B cell (primary cell): Measurements from ENCODE around the gene FKBP11. TPM values are rescaled to one million over a fixed set of nuclear protein-coding genes. Genes with fewer than 3 reads are reported as not detected.

ENCODE experiments used
- ATAC-seq: fragments of 200-7000 bp; cut with Tn5 transposase; one replicate; pipeline ENCODE4 v1.10.0; 2021; ENCODE audit warnings: low read depth, mild to moderate bottlenecking, moderate number of reproducible peaks, moderate library complexity
- CTCF ChIA-PET: fragments of 350-600 bp; sonication (Branson Sonifier 250); formaldehyde crosslinking; loops from one replicate; lab custom pipeline; 2021; ENCODE audit warnings: antibody characterized with exemption, inconsistent platforms; lab: Charles Lee
- POLR2A ChIA-PET: fragments of 350-600 bp; sonication (Branson Sonifier 250); formaldehyde crosslinking; loops from one replicate; lab custom pipeline; 2021; ENCODE audit warnings: antibody characterized with exemption; lab: Charles Lee
- DNase-seq: peaks from one replicate; pipeline ENCODE4 v3.0.0; 2013
- H2AFZ ChIP-seq: 2 replicates; pipeline ENCODE4 v1.6.1; 2012; ENCODE audit warnings: mild to moderate bottlenecking, low read depth, low read length; ENCODE audit not compliant: insufficient read depth, poor library complexity, severe bottlenecking
- H3K27ac ChIP-seq, 2 donors: 1 replicate in 1 of 2; 2 replicates in 1 of 2; pipeline ENCODE4 v1.5.1; 2012 to 2013; ENCODE audit warnings: low read length in 2 of 2, mild to moderate bottlenecking in 2 of 2, moderate library complexity in 1 of 2
- H3K27me3 ChIP-seq, 4 experiments: fragments of 200-600 bp in 1 of 4; sonication (generic) in 1 of 4; replicated peaks in 1 of 4; 1 replicate in 2 of 4; 2 replicates in 2 of 4; pipeline versions ENCODE4 v1.6.1 to v1.7.0; 2013 to 2016; ENCODE audit warnings: low read length in 3 of 4, mild to moderate bottlenecking in 2 of 4, mixed read lengths in 1 of 4, moderate library complexity in 1 of 4; ENCODE audit not compliant: insufficient read depth in 4 of 4, control insufficient read depth in 3 of 4; ENCODE audit errors: control extremely low read depth in 1 of 4
- H3K36me3 ChIP-seq, 2 experiments: replicated peaks in 1 of 2; 1 replicate in 1 of 2; 2 replicates in 1 of 2; pipeline versions ENCODE4 v1.6.1 to v1.7.1; 2013; ENCODE audit warnings: low read length in 1 of 2; ENCODE audit not compliant: insufficient read depth in 2 of 2, control insufficient read depth in 1 of 2; ENCODE audit errors: control extremely low read depth in 1 of 2, extremely low read depth in 1 of 2
- H3K4me1 ChIP-seq, 2 donors: fragments of 200-600 bp in 1 of 2; sonication (generic) in 1 of 2; 1 replicate in 1 of 2; 2 replicates in 1 of 2; pipeline versions ENCODE4 v1.5.1 to v1.6.1; 2013 to 2017; ENCODE audit warnings: low read length in 2 of 2; ENCODE audit not compliant: control insufficient read depth in 2 of 2, insufficient read depth in 2 of 2
- H3K4me2 ChIP-seq: replicated peaks from 2 replicates; pipeline ENCODE3; 2012; ENCODE audit warnings: mild to moderate bottlenecking, low read depth, low read length; ENCODE audit not compliant: poor library complexity, severe bottlenecking
- H3K4me3 ChIP-seq, 5 experiments: fragments of 200-600 bp in 1 of 5; sonication (generic) in 1 of 5; 1 replicate in 3 of 5; 2 replicates in 2 of 5; pipeline versions ENCODE4 v1.5.1 to v1.7.0; 2011 to 2016; ENCODE audit warnings: low read length in 4 of 5, mild to moderate bottlenecking in 4 of 5, low read depth in 2 of 5, control low read depth in 1 of 5, moderate library complexity in 1 of 5; ENCODE audit not compliant: insufficient read depth in 1 of 5; ENCODE audit errors: control extremely low read depth in 1 of 5, extremely low read depth in 1 of 5
- H3K79me2 ChIP-seq: fragments of 200-600 bp; sonication (generic); one replicate; pipeline ENCODE4 v1.6.0; 2016; ENCODE audit warnings: low read length; ENCODE audit not compliant: control insufficient read depth, insufficient read depth
- H3K9ac ChIP-seq: fragments of 200-600 bp; sonication (generic); 2 replicates; pipeline ENCODE4 v1.6.1; 2017; ENCODE audit warnings: mild to moderate bottlenecking, low read length, moderate library complexity
- H3K9me3 ChIP-seq, 3 donors: one replicate each; pipeline versions ENCODE4 v1.6.1 to v1.7.1; 2013; ENCODE audit warnings: low read length in 2 of 3; ENCODE audit not compliant: control insufficient read depth in 2 of 3, insufficient read depth in 1 of 3; ENCODE audit errors: control extremely low read depth in 1 of 3
- H4K20me1 ChIP-seq: 2 replicates; pipeline ENCODE4 v1.6.0; 2012; ENCODE audit warnings: mild to moderate bottlenecking, low read length; ENCODE audit not compliant: insufficient read depth, control insufficient read depth, poor library complexity, severe bottlenecking
- H3K27ac Mint-ChIP-seq: one replicate; pipeline ENCODE4 v1.8.0; 2021; ENCODE audit warnings: mixed read lengths
- H3K27me3 Mint-ChIP-seq: one replicate; pipeline ENCODE4 v1.8.0; 2021; ENCODE audit warnings: mixed read lengths
- H3K4me1 Mint-ChIP-seq: one replicate; pipeline ENCODE4 v1.8.0; 2021; ENCODE audit warnings: mixed read lengths
- H3K4me3 Mint-ChIP-seq: one replicate; pipeline ENCODE4 v1.8.0; 2021; ENCODE audit warnings: mixed read lengths
- H3K9me3 Mint-ChIP-seq: one replicate; pipeline ENCODE4 v1.8.0; 2022; ENCODE audit warnings: mixed read lengths; ENCODE audit not compliant: insufficient read depth
- CTCF ChIP-seq: fragments of 200-600 bp; IDR thresholded peaks from one replicate; pipeline ENCODE4 v1.8.0; 2022; ENCODE audit warnings: antibody characterized with exemption, mild to moderate bottlenecking
- EZH2 ChIP-seq: IDR thresholded peaks from 2 replicates; pipeline ENCODE4 v1.6.1; 2012; ENCODE audit warnings: borderline replicate concordance, low read depth, mild to moderate bottlenecking, moderate library complexity, low read length; ENCODE audit not compliant: insufficient read depth, poor library complexity, severe bottlenecking
- WGBS: methylation state at CpG from one replicate; pipeline ENCODE4 v1.1.5; 2013; ENCODE audit warnings: missing lambda C conversion rate; ENCODE audit not compliant: insufficient coverage; 5-methylcytosine and 5-hydroxymethylcytosine counted together
- intact Hi-C: fragments of 100-400 bp; cut with micrococcal nuclease; formaldehyde crosslinking; loops from one replicate; pipeline ENCODE4 v1.10.0; 2022
- polyA plus RNA-seq: library from polyadenylated mRNA; depleted of rRNA; stranded (reverse); fragments of >200 nt; gene quantifications from 2 replicates; pipeline ENCODE4 v1.2.3, GENCODE V29; 2012
- total RNA-seq, 2 donors: library from RNA; stranded (reverse); fragments of 120-200 nt in 1 of 2; gene quantifications; 1 replicate in 1 of 2; 2 replicates in 1 of 2; pipeline versions ENCODE4 v1.2.3 to v1.2.4, GENCODE V29; 2013 to 2022

The FKBP11 gene
- total and polyA plus RNA-seq, 2 donors (not counting 1 experiment from before 2014, with no cell fraction given), result 26.7 to 52.5 TPM

- H3K27ac ChIP-seq, result peak overlapping the region; percentile 44 to 81
- peak overlapping the region; percentile 95 for H3K4me3 Mint-ChIP-seq
- peaks cover 43% of the 10 kb centered on the region for H3K4me1 Mint-ChIP-seq
- H3K9ac ChIP-seq, result peak overlapping the region; percentile 96
- no peaks in the 10 kb centered on the region for H3K9me3 ChIP-seq
- DNase-seq (peak; percentile 51), ATAC-seq (no peak)
- intact Hi-C loops, result loop anchor here (1.0 to 2.0 kb wide), 5 partner anchors 20 to 104 kb away; partner anchors contain the start of genes DDX23 and PRKAG1
- H3K4me2 ChIP-seq, result peak overlapping the region; percentile 98
- H2AFZ ChIP-seq, result peak overlapping the region; percentile 98
- peaks cover 39% of the 10 kb centered on the region for H4K20me1 ChIP-seq
- no peaks in the 10 kb centered on the region for H3K27me3 Mint-ChIP-seq
- H3K4me1 ChIP-seq, result peaks cover 34 to 36% of the 10 kb centered on the region in 2 donors
- no peak for TF ChIP-seq EZH2
- TF ChIP-seq CTCF, result no peak
- H3K27ac Mint-ChIP-seq, result peak overlapping the region; percentile 92
- no peaks in the 10 kb centered on the region for H3K9me3 Mint-ChIP-seq
- peaks cover 0 to 3% (median 0%) of the 10 kb centered on the region in 4 experiments for H3K27me3 ChIP-seq
- WGBS, result 4% methylated on average over 23 of the region's 29 CpGs
- H3K36me3 ChIP-seq, result peaks cover 6 to 10% of the 10 kb centered on the region in 2 experiments
- peak overlapping the region; percentile 54 to 96 (median 91) for H3K4me3 ChIP-seq
- CTCF ChIA-PET, result interaction anchor here (0.9 to 4.5 kb wide), 16 partner anchors 11 to 391 kb away, joined by 3 to 26 read pairs (median 4); partner anchors contain the start of genes DDX23, FKBP11 and WNT1
- peaks cover 58% of the 10 kb centered on the region for H3K79me2 ChIP-seq
- POLR2A ChIA-PET, result interaction anchor here (0.6 to 1.4 kb wide), 7 partner anchors 13 to 706 kb away, joined by 3 to 6 read pairs (median 5); partner anchors contain the start of gene TUBA1B
These were observed 31.2 kb upstream of the FKBP11 start for GRCh38 chr12:48956279-48957140.
